Upper lobe of right lung (tissue), 1 donor: ENCODE data around the gene CFAP46. TPM values are rescaled to one million over a fixed set of nuclear protein-coding genes. Genes with fewer than 3 reads are reported as not detected.

Source experiments
- ATAC-seq: fragments of 200-7000 bp; cut with Tn5 transposase; one replicate; pipeline ENCODE4 v1.9.1; 2020; ENCODE audit warnings: mild to moderate bottlenecking, moderate library complexity
- DNase-seq: peaks from one replicate; pipeline ENCODE4 v3.0.0-alpha.2; 2020
- H3K27ac ChIP-seq: fragments of 200-600 bp; one replicate; pipeline ENCODE4 v1.8.0; 2022
- H3K27me3 ChIP-seq: fragments of 200-600 bp; one replicate; pipeline ENCODE4 v1.8.0; 2022; ENCODE audit warnings: mild to moderate bottlenecking
- H3K36me3 ChIP-seq: fragments of 200-600 bp; one replicate; pipeline ENCODE4 v1.8.0; 2022
- H3K4me1 ChIP-seq: fragments of 200-600 bp; one replicate; pipeline ENCODE4 v1.8.0; 2022
- H3K4me3 ChIP-seq: fragments of 200-600 bp; one replicate; pipeline ENCODE4 v1.8.0; 2022; ENCODE audit warnings: mild to moderate bottlenecking
- H3K9me3 ChIP-seq: fragments of 200-600 bp; one replicate; pipeline ENCODE4 v1.8.0; 2022
- intact Hi-C: fragments of 100-400 bp; cut with DNase I; formaldehyde crosslinking; loops from one replicate; pipeline ENCODE4 v1.11.0; 2022
- total RNA-seq: library from RNA; stranded (reverse); fragmentation: NEBNext Ultra II Directional; extraction: Animal tissue kit (Norgen Biotek cat#: 25700); gene quantifications from one replicate; pipeline ENCODE4 v1.2.1, GENCODE V29; 2021
- TF ChIP-seq, protein P1 (sequence below): fragments of 200-600 bp; IDR thresholded peaks from one replicate; pipeline ENCODE4 v1.8.0; 2022; ENCODE audit warnings: antibody characterized with exemption
- donor health status: DM: no; HTN: yes; CAD: no; lungs with severe emphysema.

The CFAP46 gene
- total RNA-seq, 1 donor from 2014 or later = 0.52 TPM

DNA sequence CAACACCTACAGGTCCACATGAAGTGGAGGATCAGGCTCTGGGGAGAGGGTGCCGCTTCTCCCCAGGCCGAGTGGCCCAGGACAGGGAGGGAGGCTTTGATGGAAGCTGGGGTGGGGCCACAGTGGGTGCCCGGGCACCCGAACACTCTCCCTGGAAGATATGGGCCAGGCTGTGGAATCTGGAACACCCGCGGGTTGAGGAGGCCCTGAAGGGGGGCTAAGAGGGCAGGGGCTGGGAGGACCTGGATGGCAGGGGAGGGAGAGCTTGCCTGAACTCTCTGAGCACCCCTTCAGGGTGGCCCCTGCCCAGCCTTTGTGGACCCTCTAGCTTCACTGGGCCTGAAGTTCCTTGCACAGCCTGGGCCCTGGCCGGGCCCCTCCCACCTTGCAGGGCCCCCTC, 151.9 kb downstream of the CFAP46 start:
- no peaks in the 10 kb centered on the region for H3K4me1 ChIP-seq
- no peaks in the 10 kb centered on the region for H3K9me3 ChIP-seq
- intact Hi-C loops = no loop called here
- TF ChIP-seq, protein P1, sequence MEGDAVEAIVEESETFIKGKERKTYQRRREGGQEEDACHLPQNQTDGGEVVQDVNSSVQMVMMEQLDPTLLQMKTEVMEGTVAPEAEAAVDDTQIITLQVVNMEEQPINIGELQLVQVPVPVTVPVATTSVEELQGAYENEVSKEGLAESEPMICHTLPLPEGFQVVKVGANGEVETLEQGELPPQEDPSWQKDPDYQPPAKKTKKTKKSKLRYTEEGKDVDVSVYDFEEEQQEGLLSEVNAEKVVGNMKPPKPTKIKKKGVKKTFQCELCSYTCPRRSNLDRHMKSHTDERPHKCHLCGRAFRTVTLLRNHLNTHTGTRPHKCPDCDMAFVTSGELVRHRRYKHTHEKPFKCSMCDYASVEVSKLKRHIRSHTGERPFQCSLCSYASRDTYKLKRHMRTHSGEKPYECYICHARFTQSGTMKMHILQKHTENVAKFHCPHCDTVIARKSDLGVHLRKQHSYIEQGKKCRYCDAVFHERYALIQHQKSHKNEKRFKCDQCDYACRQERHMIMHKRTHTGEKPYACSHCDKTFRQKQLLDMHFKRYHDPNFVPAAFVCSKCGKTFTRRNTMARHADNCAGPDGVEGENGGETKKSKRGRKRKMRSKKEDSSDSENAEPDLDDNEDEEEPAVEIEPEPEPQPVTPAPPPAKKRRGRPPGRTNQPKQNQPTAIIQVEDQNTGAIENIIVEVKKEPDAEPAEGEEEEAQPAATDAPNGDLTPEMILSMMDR = no peak
- H3K36me3 ChIP-seq = no peaks in the 10 kb centered on the region
- ATAC-seq = no peak
- H3K4me3 ChIP-seq = no peak overlapping the region
- H3K27ac ChIP-seq = no peak overlapping the region
- peaks cover 57% of the 10 kb centered on the region for H3K27me3 ChIP-seq
- no peak for DNase-seq

DNA sequence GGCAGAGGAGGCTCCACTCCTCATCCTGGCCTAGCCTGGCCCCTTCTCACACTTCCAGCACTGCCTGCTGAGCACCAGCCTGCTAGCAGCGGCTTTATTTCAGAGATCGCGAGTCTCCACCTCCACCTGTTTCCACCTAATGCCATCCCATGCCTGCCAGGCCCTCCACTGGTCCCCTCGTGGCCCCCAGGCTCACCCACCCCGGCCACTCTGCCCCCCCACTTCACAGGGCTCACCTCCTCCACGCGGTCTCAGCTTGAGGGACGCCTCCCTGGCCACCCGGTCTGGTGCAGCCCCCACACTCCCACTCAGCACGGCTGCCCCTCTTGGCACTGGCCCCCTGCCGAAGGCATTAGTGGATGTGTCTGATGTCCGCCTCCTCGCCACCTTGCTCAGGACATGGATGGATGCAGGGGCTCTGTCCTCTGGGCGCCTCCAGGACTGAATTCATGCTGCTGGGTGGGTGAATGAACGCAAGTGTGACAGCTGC, 152.7 kb downstream of the CFAP46 start:
- Histone ChIP-seq H3K4me1 (no peaks in the 10 kb centered on the region), H3K36me3 (no peaks in the 10 kb centered on the region), H3K27ac (no peak overlapping the region), H3K9me3 (no peaks in the 10 kb centered on the region), H3K27me3 (peaks cover 65% of the 10 kb centered on the region), H3K4me3 (no peak overlapping the region)
- ATAC-seq = no peak
- TF ChIP-seq, protein P1 = no peak
- intact Hi-C loops = no loop called here
- no peak for DNase-seq

DNA sequence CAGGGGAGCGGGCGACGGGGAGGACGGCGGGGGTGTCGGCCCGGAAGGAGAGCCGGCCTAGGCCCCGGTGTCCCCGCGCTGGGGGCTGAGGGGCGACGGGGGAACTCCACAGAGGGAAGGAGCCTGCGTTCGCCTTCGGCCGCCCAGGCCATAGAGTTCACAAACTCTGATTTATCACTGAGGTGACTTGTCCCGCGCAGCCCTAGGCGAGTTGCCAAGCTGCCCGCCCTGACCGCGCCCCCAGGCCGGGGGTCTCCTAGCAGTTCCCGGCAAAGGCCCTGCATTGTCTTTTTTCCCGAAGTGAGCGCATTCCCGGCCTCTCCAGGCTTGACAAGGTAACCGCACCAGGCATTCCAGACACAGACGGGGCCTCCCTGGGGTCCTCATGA, 153.5 kb downstream of the CFAP46 start:
- TF ChIP-seq, protein P1 = no peak
- Histone ChIP-seq H3K9me3 (no peaks in the 10 kb centered on the region), H3K27ac (no peak overlapping the region), H3K4me3 (no peak overlapping the region), H3K4me1 (no peaks in the 10 kb centered on the region), H3K36me3 (no peaks in the 10 kb centered on the region), H3K27me3 (peaks cover 73% of the 10 kb centered on the region)
- DNase-seq = no peak
- intact Hi-C loops = no loop called here
- no peak for ATAC-seq

DNA sequence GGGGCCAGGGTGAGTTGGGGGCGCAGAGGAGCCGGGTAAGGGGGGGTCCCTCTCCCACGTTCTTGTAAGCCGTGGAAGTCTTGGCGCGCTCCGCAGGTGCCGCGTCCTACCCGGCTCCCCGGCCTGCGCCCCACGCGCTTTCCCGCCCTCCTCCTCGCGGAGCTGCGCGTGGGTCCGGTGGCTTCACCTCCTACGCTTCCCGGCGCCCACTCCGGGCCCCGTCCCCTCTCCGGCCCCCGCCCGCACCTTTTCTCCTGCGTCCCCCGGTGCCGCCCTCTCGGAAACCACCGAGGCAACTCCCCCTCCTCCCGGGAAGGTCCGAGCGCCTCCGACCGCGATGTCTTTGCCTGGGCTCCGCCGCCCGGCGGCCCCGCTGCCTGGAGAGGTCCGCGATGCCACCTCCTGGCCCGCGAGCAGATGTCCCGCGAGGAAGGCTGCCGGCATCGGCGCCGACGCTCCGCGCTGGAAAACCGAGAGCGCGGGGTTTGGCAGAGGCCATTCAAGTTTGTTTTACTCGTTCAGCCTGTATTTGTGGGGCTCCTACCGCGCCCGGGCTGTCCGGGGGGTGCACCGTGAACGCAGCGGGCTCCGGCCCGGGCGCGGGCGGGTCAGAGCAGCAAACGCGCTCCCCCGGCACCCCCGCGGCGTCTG, 154.1 kb downstream of the CFAP46 start:
- TF ChIP-seq, protein P1 = no peak
- Histone ChIP-seq H3K36me3 (no peaks in the 10 kb centered on the region), H3K4me3 (no peak overlapping the region), H3K27ac (no peak overlapping the region), H3K27me3 (peaks cover 69% of the 10 kb centered on the region), H3K9me3 (no peaks in the 10 kb centered on the region), H3K4me1 (no peaks in the 10 kb centered on the region)
- DNase-seq (no peak), ATAC-seq (no peak)
- intact Hi-C loops = no loop called here

DNA sequence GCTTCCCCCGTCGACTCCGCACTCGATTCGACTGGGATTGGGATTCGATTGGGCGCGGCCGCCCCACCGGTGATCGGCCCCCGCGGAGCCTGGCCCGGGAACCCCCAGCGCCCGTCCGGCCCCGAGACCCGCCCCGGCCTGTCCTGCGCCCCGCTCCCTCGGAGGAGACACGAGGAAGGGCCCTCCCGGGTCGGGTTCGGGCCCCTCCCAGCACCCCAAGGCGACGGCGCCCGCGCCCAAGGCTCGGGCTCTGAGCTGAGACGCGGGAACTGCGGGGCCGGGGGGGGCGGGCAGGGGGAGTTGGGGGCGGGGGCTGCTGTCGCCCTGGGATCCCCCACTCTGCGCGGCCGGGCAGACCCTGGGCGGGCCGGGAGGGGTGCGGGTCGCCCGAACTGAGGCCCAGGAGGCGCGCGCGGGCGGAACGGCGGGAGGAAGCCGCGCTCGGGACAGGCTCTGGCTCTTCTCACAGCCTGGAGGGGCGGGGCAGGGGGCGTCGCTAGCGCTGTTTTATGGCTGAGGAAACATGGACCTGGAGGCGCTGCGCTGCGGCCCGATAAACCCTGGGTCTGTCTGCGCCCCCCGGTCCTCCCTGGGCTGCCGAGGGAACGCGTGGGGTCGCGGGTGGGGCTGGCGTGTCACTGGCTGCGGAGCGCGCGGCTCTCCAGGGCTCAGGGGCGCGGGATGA, 154.7 kb downstream of the CFAP46 start:
- H3K4me1 ChIP-seq = no peaks in the 10 kb centered on the region
- no peaks in the 10 kb centered on the region for H3K9me3 ChIP-seq
- peaks cover 5% of the 10 kb centered on the region for H3K36me3 ChIP-seq
- TF ChIP-seq, protein P1 = no peak
- peaks cover 66% of the 10 kb centered on the region for H3K27me3 ChIP-seq
- intact Hi-C loops = no loop called here
- no peak for ATAC-seq
- DNase-seq = no peak
- H3K4me3 ChIP-seq = no peak overlapping the region
- no peak overlapping the region for H3K27ac ChIP-seq
